ENCODE measurements around the gene PRSS22.

The PRSS22 gene

DNA sequence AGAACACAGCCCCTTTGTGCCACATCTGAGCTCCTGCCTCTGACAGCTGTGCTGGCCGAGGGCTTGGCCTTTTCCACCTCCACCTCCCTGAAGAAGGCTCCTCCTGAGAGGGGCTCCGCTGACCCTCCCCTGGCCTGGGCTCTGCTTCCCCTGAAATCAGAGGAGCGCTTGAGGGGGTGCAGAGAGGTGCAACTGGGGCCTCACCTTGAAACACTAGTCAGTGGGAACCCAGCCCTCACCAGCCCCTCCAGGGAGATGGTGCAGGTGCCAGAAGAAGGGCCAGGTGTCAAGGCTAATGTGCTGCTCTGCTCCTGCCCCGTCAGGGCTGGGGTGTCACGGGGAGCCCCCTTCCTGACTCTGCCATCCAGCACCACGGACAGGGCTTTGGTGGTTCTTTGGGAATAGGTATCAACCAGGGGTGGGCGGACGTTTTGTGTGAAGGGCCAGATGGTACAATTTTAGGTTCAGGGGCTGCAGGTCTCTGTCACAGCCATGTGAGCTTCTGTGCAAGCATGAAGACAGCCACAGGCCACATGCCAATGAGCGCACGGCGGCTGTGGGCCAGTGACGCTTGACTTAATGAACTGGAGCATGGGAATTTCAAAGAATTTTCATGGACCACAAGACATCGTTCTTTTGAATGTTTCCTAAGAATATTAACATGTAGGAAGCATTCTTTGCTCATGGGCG is 30.0 kb downstream of the PRSS22 start:
- DNase-seq: no peak

DNA sequence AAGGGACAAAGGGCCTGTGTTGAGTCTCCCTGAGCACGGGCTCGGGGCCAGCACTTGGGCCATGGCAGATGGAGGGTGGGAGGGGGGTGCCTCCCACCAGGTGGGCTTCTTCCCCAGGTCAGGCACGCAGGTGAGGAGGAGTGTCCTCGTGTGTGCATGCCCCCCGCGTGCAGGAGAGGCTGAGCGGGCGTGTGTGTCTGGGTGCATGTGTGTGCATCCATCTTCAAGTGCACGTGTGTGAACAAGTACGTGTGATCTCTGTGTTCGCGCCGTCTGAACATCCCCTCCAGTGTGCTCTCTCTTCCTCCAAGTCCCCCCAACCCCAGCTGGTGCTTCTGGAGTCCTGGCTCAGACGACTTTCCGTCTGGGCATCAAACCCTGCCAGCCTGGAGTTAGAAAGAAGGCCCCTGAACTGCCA is 30.6 kb downstream of the PRSS22 start:
- no peak for DNase-seq

DNA sequence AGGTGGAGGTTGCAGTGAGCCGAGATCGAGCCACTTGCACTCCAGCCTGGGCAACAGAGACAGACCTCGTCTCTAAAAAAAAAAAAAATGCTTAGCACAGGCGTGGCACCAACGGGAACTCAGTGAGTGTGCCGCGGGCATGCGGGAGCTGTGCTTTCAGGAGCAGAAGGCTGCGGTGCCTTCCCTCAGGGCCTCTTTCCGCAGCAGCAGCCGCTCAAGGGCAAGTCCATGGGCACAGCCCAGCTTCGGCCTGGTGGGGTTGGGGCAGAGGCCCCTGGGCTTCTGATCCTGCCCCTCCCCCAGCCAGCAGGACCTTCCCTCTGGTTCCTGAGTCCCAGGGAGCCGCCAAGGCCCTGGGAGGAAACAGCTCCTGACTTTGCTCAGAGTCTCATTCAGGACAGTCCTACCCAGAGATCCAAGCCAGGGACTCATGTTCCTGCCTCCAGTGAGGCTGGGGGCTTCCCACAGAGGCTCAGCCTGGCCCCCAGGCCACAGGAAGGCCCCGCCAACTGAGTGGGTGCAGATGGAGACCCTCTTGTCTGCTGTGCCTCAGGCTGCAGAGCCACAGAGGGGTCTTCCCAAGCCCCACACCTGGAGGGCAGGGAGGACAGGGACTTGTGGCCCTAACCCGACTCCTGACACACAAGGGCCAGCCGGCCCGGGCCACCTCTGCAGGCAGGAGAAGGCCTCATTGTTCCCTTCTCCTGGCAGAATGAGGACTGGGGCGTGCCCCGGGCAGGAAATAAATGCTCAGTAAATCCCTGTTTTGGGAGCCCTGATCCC is 31.2 kb downstream of the PRSS22 start:
- DNase-seq: no peak

- no peak for DNase-seq
Observed at GRCh38 chr16:2825906-2826305, 32.1 kb downstream of the PRSS22 start.

- no peak for DNase-seq
Observed at GRCh38 chr16:2825049-2825742, 32.8 kb downstream of the PRSS22 start.

- DNase-seq: no peak
Observed at GRCh38 chr16:2824626-2825025, 33.3 kb downstream of the PRSS22 start.

DNA sequence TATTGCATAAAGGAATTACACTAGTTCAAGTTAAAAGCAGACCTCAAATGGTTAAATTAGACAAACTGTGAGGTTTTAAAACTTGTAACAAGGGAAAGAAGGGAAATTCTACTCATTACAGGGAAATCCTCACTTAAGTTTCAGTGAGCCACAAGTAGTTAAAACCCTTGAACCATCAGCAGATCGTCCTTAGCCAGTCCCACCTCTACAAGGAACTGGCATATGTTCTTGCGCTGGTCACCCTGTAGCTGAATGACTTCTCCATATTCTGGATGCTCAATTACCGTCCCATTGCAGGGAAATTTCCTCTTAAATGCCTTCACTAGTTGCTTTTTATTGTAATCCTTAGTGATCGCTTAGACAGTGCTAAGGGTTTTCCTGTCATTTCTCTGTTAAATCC is 35.5 kb downstream of the PRSS22 start:
- DNase-seq: no peak

DNA sequence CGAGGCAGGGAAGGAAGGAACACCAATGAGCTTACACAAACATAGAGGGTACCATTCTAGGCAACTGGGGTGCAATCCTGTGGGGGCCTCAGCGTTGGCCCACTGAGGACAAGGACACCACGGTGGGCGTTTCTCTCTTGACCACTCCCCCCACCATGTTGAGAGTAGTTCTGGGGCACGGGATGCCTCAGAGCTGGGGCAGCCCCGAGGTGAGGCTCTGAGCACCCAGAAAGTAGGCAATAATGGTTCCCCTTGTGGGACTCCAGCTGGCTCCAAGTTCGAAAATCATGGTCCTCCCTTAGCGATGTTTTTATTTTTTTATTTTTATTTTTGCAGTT is 35.8 kb downstream of the PRSS22 start:
- no peak for DNase-seq

GRCh38 chr16:2821487-2822157 is 36.3 kb downstream of the PRSS22 start:
- DNase-seq: no peak

DNA sequence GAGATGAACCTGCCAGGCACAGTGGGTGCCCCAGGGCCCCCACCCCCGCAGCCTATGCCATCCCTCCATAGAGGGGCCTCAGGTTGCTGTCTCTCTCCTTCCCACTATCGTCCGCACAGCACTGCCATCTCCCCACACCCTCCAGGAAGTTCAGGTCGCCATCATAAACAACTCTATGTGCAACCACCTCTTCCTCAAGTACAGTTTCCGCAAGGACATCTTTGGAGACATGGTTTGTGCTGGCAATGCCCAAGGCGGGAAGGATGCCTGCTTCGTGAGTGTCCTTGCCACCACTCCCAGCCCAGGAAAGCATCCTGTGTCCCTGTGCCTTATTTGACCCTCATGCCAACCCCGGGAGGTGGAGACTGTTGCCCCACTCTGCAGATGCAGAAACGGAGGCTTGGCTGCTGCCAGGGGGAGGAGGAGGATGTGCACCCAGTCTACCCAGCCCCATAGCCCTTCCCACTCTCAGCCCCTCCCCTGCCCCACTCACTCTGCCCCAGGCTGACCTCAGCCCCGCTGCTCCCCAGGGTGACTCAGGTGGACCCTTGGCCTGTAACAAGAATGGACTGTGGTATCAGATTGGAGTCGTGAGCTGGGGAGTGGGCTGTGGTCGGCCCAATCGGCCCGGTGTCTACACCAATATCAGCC is 37.0 kb downstream of the PRSS22 start:
- no peak for DNase-seq

DNA sequence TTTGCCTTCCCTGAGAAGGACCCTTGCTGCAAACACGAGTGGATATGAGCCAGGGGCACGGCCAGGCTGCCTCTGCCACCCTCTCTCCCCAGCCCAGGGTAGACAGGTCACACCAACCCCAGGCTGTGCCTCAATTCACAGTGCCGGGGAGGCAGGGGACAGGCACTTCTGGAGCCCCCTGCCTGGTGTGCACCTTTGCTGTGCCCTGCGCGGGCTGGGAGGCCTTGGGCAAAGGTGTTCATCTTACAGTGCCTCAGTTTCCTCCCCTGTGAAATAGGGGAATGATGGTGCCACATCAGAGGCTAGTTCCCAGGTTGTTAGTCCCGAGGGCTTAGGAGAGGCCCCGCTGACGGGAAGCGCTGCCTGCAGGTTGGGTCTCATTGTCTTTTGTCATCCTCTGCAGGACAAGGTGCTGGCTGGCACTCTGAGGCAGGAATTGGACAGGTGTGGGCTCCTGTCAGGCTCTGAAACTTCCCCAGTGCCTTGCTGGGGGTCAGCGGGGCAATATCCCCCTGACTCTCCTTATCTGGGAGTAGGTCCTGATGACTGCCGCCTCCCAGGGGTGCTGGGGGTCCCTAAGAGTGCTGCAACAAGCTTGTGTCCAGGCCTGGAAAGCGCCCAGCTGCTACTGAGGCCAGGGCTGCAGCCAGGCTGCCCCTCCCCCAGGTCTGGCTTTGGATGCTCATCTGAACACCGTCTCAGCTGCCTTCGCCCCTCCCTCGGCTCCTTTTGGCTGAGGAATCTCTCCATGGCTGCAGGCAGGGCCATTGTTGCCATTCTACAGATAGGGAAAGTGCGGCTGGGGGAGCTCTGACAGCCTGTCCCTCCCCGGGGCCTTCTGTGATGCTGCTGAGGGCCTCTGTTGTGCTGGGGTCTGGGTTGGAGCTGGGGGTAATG is 37.8 kb downstream of the PRSS22 start:
- DNase-seq: no peak

GRCh38 chr16:2819179-2819938 is 38.6 kb downstream of the PRSS22 start:
- no peak for DNase-seq

GRCh38 chr16:2818272-2818876 is 39.6 kb downstream of the PRSS22 start:
- no peak for DNase-seq

DNA sequence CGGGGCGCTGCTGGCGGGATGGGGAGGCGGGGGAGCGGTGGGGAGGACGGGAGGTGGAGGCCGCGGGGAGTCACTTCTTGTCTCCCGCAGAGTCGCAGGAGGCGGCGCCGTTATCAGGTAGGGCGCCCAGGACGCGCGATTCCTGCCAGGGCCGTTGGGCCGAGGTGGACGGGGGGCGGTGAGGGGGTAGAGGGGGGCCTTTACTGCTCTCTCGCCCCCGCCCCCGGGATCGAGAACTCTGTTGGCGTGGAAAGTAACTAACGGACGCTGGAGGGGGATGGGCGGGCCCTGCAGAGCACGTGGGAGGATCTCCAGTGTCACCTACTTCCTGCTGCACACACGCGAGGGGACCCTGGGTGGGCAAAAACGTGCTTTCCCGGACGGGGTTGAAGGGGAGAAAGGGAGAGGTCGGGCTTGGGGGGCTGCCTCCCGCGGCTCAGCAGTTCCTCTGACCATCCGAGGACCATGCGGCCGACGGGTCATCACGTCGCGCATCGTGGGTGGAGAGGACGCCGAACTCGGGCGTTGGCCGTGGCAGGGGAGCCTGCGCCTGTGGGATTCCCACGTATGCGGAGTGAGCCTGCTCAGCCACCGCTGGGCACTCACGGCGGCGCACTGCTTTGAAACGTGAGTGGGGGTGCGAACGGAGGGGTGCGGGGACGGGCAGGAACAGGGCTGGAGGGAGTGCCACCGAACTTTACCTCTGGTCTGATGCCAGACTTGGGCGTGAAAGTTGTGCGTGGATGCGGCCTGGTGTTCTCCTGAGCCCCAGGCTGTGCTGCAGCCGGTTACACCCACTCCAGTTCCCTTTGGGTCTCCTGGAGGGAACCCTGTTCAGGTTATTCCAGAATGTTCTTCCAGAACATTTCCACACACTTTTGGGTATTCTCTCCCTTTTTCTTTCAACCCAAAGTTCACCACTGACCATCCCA is 40.4 kb downstream of the PRSS22 start:
- DNase-seq: no peak

DNA sequence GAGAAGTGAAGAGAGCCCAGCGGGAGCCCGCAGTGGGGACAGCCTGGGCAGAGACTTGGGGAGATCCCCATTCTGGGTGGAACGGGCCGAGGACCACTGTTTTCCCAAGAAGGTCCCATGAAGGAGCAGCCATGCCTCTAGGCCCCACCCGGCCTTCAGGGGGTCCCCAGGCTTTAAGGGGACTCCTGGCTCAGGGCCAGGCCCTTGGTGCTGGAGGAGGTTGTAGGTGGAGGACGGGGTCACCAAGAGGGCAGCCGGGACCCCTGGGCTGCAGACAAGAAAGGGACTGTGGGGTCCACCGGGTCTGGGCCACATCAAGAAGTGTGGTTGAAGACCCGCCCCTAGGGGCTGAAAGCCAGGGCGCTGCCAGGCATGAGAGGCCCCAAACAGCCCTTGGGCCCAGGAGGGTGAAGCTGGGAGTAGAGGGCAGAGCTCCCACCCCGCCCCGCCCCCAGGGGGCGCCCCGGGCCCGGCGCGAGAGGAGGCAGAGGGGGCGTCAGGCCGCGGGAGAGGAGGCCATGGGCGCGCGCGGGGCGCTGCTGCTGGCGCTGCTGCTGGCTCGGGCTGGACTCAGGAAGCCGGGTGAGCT is 41.1 kb downstream of the PRSS22 start, which contains the start of gene PRSS21:
Gene PRSS21, plus strand, starts transcription at position 487 of the 589 bp plus-strand sequence. Its CDS starts 32 bp downstream, at position 519.
- no peak for DNase-seq

- no peak for DNase-seq
Observed at GRCh38 chr16:2815299-2815771, 42.6 kb downstream of the PRSS22 start.

- no peak for DNase-seq
Observed at GRCh38 chr16:2814551-2815298, 43.2 kb downstream of the PRSS22 start.

DNA sequence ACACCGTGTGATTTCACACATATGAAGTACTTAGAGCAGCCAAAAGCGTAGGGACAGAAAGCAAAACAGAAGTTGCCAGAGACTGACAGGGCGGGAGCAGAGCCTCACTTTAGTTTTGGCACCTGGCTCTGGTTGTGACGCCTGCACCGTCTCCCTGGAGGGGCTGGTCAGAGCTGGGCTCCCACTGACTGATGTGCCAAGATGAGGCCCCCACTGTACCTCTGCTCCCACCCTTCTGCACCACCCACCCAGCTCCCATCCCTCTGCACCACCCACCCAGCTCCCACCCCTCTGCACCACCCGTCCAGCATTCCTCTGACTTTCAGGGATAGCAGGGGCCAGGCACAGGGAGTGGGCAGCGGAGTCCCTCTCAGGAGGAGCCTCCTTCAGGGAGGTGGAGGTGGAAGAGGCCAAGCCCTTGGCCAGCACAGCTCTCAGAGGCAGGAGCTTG is 44.2 kb downstream of the PRSS22 start:
- no peak for DNase-seq
